ENCODE measurements around the gene PDE10A. TPM values are rescaled to one million over a fixed set of nuclear protein-coding genes. Genes with fewer than 3 reads are reported as not detected.

The PDE10A gene
- total and polyA plus RNA-seq, 2 of the 8 experiments (the other 6 are each of a cell fraction or from before 2014, with no cell fraction given) = 1.1 to 2.4 TPM

DNA sequence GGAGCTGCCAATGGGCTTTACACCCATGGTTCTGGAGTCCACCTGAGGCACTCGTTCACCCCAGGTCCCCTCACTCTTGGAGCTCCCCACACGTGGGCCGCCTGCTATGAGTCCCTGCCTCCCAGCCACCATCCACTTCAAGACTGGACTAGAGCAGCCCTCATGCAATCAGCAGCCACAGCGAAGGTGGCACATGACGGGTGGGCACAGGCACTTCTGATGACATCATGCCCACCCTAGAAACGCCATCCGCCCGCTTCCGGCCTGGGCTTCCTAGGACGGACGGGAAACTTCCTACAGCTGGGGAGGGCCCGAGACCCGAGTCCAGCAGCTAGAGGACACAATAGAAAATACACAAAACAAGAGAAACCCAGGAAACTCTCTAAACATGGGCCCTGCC lies 85.5 kb downstream of the PDE10A start:
- no peak overlapping the region for H2BK12ac ChIP-seq (ENCODE audit: low read depth, low read length)
- no peak overlapping the region for H4K5ac ChIP-seq (ENCODE audit: insufficient read length, low read depth, low read length)

More for the DNA sequence above, 85.5 kb downstream of the PDE10A start:
- H4K20me1 ChIP-seq (replicated peaks in 1 of 2; ENCODE audit: control insufficient read depth in 1 of 2, insufficient read depth in 2 of 2, low read length in 2 of 2) = no peaks in the 10 kb centered on the region
- H3K4me1 ChIP-seq (replicated peaks in 1 of 4; ENCODE audit: control insufficient read depth in 3 of 4, insufficient read depth in 4 of 4, low read length in 3 of 4) = no peaks in the 10 kb centered on the region; a peak in 1 of 7 replicates
- H3K79me1 ChIP-seq (ENCODE audit: low read depth, low read length) = no peaks in the 10 kb centered on the region
- FAIRE-seq (no peak), DNase-seq (ENCODE audit: low read depth in 1 of 2, low spot score in 2 of 2) (no peak)
- no peak overlapping the region for H3K56ac ChIP-seq (replicated peaks; ENCODE audit: insufficient read length, low read depth, low read length)
- H2BK5ac ChIP-seq (ENCODE audit: low read depth, low read length) = no peak overlapping the region
- H2BK20ac ChIP-seq (ENCODE audit: low read length) = no peak overlapping the region
- H3K9me3 ChIP-seq (ENCODE audit: insufficient read depth in 2 of 2, low read depth in 1 of 2, low read length in 1 of 2) = no peaks in the 10 kb centered on the region; a peak in 1 of 4 replicates
- H3K9ac ChIP-seq (replicated peaks in 1 of 4; ENCODE audit: extremely low read depth in 1 of 4, low read depth in 3 of 4, low read length in 3 of 4) = no peak overlapping the region
- WGBS, 2 experiments (ENCODE audit: extremely low coverage in 1 of 2, insufficient coverage in 1 of 2, insufficient read length in 1 of 2, insufficient replicate concordance in 2 of 2, low coverage in 1 of 2, low lambda C conversion rate in 2 of 2, missing lambda C conversion rate in 1 of 2) = 83% methylated on average over 13 of the region's 13 CpGs; no CpG with 5 or more reads in 1 of the 2 experiments
- no peak overlapping the region for H3K4me2 ChIP-seq (ENCODE audit: insufficient read depth in 1 of 2, low read depth in 2 of 2, low read length in 2 of 2)
- no peaks in the 10 kb centered on the region; the same call in 1 of the 2 replicates for H3K23me2 ChIP-seq (ENCODE audit: low read depth, low read length)
- H3K4me3 ChIP-seq (ENCODE audit: extremely low read depth in 1 of 4, insufficient read depth in 2 of 4, low read depth in 3 of 4, low read length in 4 of 4) = no peak overlapping the region
- no peak overlapping the region for H3K23ac ChIP-seq (ENCODE audit: insufficient read length)
- no peak overlapping the region for H4K91ac ChIP-seq (replicated peaks; ENCODE audit: insufficient read length, low read length)
- H2BK120ac ChIP-seq (replicated peaks; ENCODE audit: low read depth, low read length) = no peak overlapping the region
- no peaks in the 10 kb centered on the region for H3K36me3 ChIP-seq (ENCODE audit: control insufficient read depth in 2 of 4, insufficient read depth in 4 of 4, low read length in 3 of 4)
- H2BK15ac ChIP-seq (ENCODE audit: low read length) = no peak overlapping the region
- CTCF ChIA-PET (ENCODE audit: partially characterized antibody) = no interaction called here
- H3K27me3 ChIP-seq (replicated peaks in 1 of 4; ENCODE audit: control insufficient read depth in 3 of 4, extremely low read depth in 1 of 4, insufficient read depth in 3 of 4, low read length in 3 of 4) = no peaks in the 10 kb centered on the region
- H2AFZ ChIP-seq (ENCODE audit: low read length) = no peak overlapping the region
- no peak for TF ChIP-seq HDAC6 (IDR thresholded peaks at IDR 0.05; ENCODE audit: low read depth, low read length)
- POLR2A ChIA-PET (ENCODE audit: partially characterized antibody) = no interaction called here
- H2AK5ac ChIP-seq (ENCODE audit: low read depth, low read length) = no peak overlapping the region
- no peak overlapping the region for H3K14ac ChIP-seq (ENCODE audit: insufficient read length)
- H3K4ac ChIP-seq (replicated peaks; ENCODE audit: insufficient read length, low read depth, low read length) = no peak overlapping the region
- no peak overlapping the region for H3K27ac ChIP-seq (ENCODE audit: low read depth, low read length)
- no peaks in the 10 kb centered on the region for H3K79me2 ChIP-seq (ENCODE audit: control insufficient read depth in 1 of 2, insufficient read depth in 2 of 2, low read length in 2 of 2)
- no peak overlapping the region for H3K18ac ChIP-seq (ENCODE audit: extremely low read depth, low read length)
- no peak overlapping the region; the same call in 1 of the 2 replicates for H4K8ac ChIP-seq (ENCODE audit: extremely low read depth, insufficient read depth, low read length)
